Activated CD8-positive, alpha-beta memory T cell treated with anti-CD3 and anti-CD28 coated beads for 1 hour (primary cell): ENCODE data around the gene SLC25A48.

Experiments used
- DNase-seq, 2 donors: peaks; one replicate each; pipeline ENCODE4 v3.0.0-alpha.2; 2020; ENCODE audit warnings: low read depth in 1 of 2; ENCODE audit errors: extremely low read depth in 1 of 2

SLC25A48 gene

DNA sequence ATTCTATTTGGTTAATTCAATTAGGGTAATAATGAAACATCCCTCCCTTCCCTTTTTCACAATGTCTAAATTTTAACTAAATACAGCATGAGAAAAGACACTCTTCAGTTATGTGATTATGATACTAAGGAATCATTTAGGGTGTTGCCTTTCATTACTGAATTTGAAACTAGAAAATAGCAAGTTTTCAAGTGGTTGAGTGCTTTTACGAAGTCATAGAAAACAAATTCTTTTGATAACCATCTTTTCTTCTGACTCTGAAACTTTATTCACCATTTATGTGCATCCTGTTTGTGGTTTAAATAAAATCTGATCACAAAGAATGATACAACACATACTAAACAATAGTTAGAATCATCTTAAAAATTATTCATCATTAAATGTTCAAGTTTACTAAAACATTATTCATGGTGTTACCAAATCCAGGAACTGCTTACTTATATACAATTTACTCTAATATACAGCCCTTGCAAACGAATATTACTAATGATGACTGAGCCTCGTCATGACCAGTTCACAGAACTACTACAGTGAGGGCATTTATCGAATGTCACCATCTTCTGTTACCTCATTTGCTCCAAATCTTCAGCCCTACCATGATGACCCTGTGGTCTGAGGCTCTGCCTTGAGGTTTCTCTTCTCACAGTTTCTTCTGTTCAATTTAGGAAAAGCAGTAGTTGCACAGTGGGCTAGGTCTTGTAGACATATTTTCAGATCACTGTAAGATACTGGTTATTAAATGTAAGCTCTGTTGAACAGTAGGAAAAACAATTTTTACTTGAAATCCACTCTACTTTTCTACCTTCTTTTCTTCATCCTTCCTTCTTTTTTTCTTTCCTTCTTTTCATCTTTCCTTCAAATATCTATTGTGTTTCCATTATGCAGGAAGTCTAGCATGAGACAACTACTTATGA is 79.5 kb downstream of the SLC25A48 start:
- no peak for DNase-seq

DNA sequence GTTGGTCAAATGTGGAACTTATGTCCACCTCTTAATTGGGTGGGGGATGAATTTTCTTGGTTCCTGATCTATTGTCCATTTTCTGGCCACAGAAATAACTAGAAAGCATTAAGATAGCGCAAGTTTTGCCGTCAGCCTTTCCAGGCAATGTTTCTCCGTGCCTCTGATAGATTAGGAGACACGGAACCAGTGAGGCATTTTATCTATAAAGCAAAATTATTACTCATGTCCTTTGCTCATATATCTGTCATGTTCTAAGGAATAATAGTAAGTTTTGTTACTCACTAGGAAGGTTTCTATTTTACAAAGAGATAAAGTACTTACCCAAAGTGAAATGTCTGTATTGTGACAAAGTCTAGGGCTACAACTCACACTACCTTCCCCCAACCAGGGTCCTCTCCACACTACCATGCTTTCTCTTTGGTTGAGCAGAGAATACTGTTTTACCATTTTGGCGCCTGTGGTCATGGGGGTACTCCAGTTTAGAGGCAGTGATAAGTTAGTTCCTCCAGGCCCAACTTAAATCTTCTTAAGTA is 81.1 kb downstream of the SLC25A48 start:
- DNase-seq: no peak

DNA sequence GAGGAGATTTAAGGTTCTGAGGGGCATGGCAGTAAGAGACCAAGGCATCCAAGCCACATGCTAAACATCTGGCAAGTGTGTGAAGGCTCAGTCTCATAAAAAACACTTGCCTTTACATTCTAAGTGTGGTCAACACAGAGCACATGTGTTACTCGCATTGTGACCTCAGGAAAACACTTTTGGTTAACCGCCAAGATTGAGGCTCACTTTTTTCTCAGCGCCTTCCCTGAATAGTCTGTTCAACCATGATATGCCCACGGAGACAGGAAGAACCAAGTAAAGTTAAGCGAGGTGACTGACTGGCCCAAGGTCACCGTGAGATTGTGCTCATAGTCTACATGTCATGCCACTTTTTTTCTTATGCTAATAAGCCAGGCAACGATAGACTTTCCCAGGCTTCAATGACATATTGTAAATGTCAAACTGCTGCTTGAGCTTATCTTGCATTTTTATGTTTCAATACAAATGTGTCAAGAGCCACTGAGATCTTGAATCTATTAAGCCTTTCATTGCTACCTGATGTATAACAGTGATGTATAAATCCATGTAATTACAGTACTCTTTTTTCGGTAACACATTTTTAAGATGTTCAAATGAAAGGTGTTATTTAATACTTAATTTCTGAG is 82.3 kb downstream of the SLC25A48 start:
- DNase-seq: no peak

DNA sequence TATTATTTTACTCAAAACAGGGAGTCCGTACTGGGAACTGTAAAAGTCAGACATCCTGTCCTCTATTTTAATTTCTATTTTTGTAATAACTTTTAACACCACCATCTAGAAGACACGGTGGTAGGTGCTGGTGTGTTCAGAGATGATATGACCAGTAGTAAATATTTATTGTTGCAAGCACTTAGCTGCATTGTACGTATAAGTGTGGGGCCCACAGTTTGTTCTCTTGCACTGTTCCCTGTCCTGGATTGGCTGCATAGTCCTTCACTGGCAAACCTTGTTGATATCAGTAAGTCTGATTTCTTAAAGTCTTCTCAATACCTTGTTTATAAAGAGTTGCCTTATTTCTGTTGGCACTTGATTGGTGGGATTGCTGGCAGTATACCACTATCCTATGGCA is 85.7 kb downstream of the SLC25A48 start:
- no peak for DNase-seq

DNA sequence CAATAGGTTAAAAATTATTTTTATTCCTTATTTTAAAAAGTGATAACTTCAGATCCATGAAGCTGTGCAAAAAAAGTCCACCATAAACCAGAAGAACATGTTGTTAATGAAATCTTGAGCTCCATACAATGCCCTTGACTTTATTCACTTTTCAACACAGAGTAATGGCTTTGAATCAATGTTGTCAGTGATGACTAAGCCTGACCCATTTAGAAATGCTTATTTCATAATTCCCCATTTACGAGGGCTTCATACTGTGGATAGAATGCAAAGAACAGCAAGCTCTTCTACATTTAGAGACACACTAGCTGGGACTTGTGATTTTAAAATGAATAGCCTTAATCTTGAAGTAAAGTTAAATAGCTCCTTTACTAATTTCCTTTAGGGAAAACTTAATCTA is 86.9 kb downstream of the SLC25A48 start:
- DNase-seq: no peak

DNA sequence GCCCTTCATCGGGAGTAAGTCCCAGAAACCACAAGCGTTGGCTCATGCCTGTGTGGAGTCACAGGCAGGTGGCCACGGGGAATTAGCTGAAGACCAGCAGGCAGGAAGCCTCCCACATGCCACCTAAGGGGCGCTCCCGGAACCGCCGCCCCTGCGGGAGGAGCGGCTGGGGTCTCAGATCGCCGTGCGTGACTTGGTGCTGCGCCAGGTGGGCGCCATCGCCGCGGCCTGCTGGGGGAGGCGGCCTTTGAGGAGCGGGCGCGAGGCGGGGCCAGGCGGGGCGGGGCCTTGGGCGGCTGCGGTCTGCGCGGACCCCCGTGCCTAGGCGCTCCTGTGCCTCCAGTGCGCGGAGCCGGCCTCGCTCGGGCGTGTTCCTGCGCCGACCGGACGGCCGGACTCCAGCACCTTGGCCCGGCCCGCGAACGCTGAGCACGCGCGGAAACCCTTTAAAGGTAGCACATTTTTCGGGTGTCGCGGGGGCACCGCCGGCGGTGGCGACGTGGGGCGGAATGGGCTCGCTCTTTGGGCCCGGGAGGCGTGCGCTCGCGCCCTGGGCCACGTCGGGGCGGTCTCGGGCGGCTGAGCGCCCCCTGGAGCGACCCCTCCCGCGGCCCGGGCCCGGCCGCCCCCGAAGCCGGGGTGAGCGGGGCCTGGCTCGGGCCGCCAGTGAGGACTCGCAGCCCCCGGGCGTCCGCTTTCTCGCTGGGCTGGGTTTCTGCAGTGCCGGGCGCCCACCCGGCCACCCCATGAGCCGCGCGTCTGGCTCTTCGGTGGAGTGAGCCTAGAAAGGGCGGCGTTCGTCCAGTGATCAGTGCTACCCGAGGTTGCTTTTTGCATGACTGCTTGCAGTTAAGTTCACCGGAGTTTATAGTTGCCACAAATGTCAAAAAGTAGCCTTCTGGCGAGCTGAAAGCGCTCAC is 95.8 kb downstream of the SLC25A48 start:
- DNase-seq: no peak

DNA sequence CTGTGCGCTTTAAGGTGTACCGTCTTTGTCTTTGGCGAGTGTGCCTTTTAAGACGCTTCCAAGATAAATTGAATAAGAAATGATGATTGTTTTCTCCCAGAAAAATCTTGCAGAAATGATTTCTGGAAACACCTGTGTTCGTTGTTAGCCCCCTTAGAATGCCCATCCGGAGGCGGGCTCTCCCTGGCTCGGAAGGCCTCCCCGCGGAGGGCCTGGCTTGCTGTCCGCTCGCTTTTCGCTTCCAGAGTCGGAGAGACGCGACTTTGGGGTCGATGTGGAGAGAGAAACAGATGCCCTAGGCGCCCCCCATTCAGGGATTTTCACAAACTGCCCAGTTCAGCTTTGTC is 96.5 kb downstream of the SLC25A48 start:
- DNase-seq: no peak

DNA sequence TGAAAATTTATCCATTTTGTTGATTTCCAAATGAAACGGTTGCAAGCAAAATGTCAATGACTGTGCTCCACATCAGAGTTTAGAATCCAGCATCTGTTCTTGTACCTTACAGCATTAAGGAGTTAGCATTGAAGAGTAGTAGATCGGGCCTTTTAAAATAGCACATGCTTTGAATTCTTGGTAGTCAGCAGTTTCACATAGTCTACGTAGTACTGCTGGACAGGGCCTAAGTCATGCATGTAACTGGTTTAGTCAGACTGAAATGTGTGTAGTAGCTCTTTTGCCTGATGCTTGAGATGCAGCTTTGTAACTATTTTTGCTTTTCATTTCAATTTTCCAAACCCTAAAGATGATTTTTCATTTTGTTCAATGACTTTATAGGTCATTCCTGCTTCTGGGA is 100.5 kb downstream of the SLC25A48 start:
- no peak for DNase-seq

DNA sequence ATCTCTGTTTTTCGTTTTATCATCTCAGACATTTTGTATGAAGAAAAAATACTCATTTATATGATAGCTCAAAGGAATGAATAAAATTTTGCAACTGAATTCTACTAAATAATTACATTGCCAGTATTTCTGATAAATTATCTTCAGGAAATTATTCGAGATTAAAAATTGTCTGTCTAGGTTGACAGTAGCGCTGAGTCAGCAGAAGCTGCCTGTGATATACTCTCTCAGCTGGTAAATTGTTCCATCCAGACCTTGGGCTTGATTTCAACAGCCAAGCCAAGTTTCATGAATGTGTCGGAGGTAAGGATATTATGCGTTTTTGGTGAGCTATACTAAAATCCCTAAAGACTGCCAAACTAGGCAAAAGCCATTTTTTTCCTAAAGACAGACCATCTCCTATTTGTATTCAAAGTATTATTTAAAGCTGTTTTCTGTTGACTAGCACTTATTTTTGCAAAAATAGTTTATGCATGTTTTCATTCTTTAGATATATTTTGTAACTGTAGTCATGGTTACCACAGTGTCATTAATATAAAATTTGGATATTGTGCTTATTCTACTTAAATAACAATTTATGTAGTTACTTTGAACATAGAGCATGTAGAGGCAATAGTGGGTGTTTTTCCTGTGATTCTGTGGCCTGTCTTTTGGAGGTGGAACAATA is 102.9 kb downstream of the SLC25A48 start:
- DNase-seq: no peak
